ENCODE results near the gene NEMF.
"Not testable (repeated sequence)": the region's sequence is repeated elsewhere in the genome, so short reads cannot be mapped to it uniquely, and the experiment has no call there.

GRCh38 chr14:49894214-49895107 is 41.9 kb upstream of the NEMF start:
- not testable (repeated sequence) for TF ChIP-seq CTCF (IDR thresholded peaks at IDR 0.05; ENCODE audit: insufficient read depth, low read length); POLR2AphosphoS5 (IDR thresholded peaks at IDR 0.05; ENCODE audit: low read depth); SPI1 (IDR thresholded peaks at IDR 0.05; ENCODE audit: borderline replicate concordance, low read depth)

All from HL-60 (cell line).